Measurements from ENCODE around the gene TANGO6. TPM values are rescaled to one million over a fixed set of nuclear protein-coding genes. Genes with fewer than 3 reads are reported as not detected.
"Not testable (repeated sequence)": the region's sequence is repeated elsewhere in the genome, so short reads cannot be mapped to it uniquely, and the experiment has no call there.

TANGO6 gene
- total RNA-seq, 2 donors from 2014 or later, result 20.0 to 24.8 TPM

DNA sequence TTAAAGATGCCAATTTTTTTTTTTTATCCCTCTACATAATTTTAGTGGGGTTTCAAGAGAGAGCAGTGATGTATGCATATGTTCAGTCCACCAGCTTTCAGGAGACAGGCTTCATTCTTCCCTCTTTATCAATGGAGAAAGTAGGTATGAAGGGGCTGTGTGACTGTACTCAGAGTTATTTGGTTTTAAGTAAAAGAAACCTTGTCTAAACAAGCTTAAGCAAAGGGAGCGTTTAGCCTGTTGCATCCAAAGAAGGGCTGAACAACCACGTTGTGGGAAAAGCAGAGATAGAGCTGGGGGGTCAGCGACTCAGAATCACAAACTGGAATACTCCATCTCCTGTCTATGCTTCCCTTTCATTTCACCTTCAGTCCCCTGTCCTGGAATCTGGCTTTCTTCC lies 211.7 kb downstream of the TANGO6 start:
- peaks cover 14% of the 10 kb centered on the region for H3K4me1 Mint-ChIP-seq (ENCODE audit: low read depth)
- H3K9me3 Mint-ChIP-seq, result no peaks in the 10 kb centered on the region
- no peak overlapping the region for H3K27ac Mint-ChIP-seq
- no peaks in the 10 kb centered on the region for H3K36me3 Mint-ChIP-seq (ENCODE audit: insufficient read depth in 2 of 2)
- H3K4me3 Mint-ChIP-seq, result no peak overlapping the region
- ATAC-seq (replicated peaks in 1 of 2), result no peak
- DNase-seq, result no peak
- H3K27me3 Mint-ChIP-seq (ENCODE audit: low read depth), result no peaks in the 10 kb centered on the region

DNA sequence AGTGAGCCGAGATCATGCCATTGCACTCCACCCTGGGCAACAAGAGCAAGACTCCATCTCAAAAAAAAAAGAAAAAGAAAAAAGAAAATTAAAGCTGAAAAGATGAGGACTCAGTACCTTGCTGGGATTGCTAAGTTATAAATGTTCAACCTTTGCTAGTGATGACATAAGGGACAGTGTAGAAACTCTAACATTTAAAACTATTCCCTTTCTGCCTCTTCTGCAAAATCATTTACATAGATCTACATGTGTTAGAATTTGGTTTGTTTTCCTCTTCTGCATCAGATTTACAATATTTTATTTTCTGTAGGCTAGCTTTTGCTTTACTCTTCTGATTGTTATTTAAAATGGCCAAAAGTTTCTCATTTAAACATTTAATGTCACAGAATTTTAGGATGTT lies 212.6 kb downstream of the TANGO6 start:
- Mint-ChIP-seq H3K4me3 (no peak overlapping the region), H3K9me3 (no peaks in the 10 kb centered on the region), H3K27me3 (ENCODE audit: low read depth) (no peaks in the 10 kb centered on the region), H3K36me3 (ENCODE audit: insufficient read depth in 2 of 2) (no peaks in the 10 kb centered on the region), H3K4me1 (ENCODE audit: low read depth) (peaks cover 14% of the 10 kb centered on the region), H3K27ac (no peak overlapping the region)
- DNase-seq, result no peak
- ATAC-seq (replicated peaks in 1 of 2), result no peak

DNA sequence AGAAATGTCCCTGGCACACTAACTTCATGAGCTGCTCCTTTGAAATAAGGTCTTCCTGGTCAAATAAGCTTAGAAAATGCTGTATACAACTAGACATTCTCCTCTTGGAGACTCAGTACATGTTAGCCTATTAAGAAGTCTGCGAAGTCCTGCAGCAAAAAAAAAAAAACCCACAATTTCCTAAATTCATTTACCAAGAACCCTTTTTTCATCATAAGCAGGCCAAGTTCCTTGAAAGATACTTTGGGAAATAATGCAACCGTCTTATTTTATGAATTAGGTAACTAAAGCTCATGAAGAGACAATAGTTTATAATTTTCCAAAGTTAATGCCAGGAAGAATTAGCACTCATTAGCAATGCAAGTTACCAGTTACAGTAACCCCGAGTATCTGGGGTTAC lies 213.1 kb downstream of the TANGO6 start:
- H3K27ac Mint-ChIP-seq, result no peak overlapping the region
- no peaks in the 10 kb centered on the region for H3K36me3 Mint-ChIP-seq (ENCODE audit: insufficient read depth in 2 of 2)
- ATAC-seq (replicated peaks in 1 of 2) (no peak), DNase-seq (no peak)
- no peaks in the 10 kb centered on the region for H3K9me3 Mint-ChIP-seq
- H3K27me3 Mint-ChIP-seq (ENCODE audit: low read depth), result no peaks in the 10 kb centered on the region
- H3K4me1 Mint-ChIP-seq (ENCODE audit: low read depth), result peaks cover 14% of the 10 kb centered on the region
- H3K4me3 Mint-ChIP-seq, result no peak overlapping the region

DNA sequence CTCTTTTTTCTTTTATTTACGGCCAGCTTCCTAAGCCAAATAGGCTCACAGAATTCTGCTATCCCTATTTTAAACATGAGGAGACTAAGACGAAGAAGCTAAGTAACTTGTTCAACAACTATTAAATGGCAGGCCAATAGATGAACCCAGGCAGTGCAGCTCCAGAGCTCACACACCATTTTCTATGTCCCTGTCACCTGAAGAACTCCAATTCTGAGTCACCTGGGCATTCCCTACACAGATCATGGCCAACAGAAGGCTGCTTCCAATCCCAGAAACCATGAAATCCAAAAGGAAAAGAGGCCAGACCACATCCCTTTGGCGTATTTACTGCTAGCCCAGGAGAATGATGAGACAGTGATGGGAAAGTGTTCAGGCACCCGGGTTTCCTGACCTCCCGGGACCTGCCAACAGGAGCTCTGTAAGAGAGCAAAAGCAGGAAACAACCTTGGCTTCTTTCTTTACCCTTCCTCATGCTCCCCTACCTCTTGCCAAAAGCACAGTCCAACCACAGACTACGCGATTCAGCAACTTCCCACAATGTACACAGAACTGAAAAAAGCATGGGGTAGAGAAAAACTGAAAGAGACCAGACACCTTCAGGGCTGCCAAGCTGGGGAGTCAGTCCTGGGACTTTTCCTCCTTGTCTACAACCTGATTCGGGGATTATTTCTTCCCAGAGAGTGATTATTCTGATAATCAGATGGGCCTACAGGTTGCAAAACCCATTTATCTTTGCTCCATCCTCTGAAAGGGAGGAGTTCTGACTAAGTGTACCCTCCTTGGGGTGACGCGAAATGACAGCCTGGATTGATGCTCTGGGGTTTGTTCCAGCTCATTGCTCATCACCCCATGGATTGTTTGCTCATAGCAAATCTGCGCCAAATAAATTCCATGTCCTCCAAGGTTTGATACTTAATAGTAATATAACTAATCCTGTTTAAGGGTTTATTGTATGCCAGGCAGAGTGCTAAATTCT lies 214.4 kb downstream of the TANGO6 start:
- Mint-ChIP-seq H3K27ac (no peak overlapping the region), H3K4me1 (ENCODE audit: low read depth) (peaks cover 14% of the 10 kb centered on the region), H3K9me3 (no peaks in the 10 kb centered on the region), H3K36me3 (ENCODE audit: insufficient read depth in 2 of 2) (no peaks in the 10 kb centered on the region), H3K27me3 (ENCODE audit: low read depth) (no peaks in the 10 kb centered on the region), H3K4me3 (no peak overlapping the region)
- peak in 1 of 2 donors; percentile 2 for DNase-seq
- peak in 1 of 2 donors; percentile 27 for ATAC-seq (replicated peaks in 1 of 2)

DNA sequence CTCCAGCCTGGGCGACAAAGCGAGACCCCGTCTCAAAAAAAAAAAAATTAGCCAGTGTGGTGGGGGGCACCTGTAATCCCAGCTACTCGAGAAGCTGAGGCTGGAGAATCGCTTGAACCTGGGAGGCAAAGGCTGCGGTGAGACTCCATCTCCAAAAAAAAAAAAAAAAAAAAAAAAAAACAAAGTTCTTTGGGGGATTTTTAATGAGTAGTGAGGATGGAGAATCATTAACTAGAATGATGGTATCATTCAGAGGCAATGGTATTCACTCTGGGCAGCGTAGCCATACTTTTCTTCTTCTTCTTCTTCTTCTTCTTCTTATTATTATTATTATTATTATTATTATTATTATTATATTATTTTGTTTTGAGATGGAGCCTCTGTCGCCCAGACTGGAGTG lies 220.2 kb downstream of the TANGO6 start:
- not testable (repeated sequence) for H3K4me1 Mint-ChIP-seq (ENCODE audit: low read depth); H3K36me3 Mint-ChIP-seq (ENCODE audit: insufficient read depth in 2 of 2); H3K27ac Mint-ChIP-seq; H3K9me3 Mint-ChIP-seq; H3K27me3 Mint-ChIP-seq (ENCODE audit: low read depth); ATAC-seq (replicated peaks in 1 of 2); DNase-seq; H3K4me3 Mint-ChIP-seq

DNA sequence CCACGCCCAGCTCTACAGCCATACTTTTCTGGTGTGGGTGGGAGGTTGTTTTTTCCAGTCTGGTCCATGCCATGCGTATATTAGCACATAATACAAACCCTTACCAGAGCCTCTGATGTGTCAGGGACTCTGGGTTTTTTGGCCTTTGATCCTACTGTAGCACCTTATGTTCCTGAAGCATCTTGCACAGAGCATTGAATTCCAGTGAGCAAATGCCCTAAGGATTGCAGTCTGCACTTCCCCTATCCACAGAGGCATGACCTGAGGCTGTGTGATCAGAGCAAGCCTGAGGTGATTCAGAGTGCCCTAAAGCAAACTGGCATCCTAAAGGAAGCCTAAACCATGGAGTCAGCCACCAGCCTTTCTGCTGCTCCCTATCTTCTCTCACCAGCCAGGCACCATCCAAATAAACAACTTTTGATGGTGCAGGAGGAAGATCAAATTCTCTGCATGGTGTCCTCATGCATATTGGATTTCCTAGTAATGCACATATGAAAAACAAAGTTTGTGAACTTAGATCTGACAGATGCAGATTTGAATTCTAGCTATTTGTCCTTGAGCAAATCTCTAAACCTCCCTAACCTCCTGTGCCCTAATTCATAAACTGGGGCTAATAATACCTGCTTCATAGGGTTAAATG lies 220.9 kb downstream of the TANGO6 start:
- no peak overlapping the region for H3K4me3 Mint-ChIP-seq

DNA sequence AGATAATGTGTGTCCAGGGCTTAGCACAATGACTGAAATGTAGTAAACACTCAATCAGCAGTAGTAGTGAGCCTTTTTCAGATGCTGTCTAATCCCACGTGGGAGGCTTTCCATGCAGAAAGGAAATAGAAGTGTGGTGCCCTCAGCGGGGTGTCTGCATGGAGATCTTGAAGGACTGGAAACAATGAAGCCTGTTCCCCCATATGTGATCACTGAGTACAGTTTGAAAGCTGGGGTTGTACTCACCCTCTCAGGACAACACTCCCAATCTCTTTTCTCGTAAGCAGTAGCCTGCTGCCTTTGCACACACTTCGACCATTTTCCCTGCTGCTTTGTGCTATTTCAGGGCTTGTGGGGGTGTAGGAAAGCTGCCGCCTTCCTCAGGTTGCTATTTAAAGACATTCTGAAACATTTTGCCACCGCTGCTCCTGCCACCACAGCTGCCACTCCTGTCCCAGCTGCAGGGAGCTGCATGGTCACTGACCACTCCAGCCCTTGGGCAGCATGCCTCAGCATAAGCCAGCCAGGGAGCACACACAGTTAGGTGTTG lies 221.5 kb downstream of the TANGO6 start:
- Mint-ChIP-seq H3K4me3 (no peak overlapping the region), H3K36me3 (ENCODE audit: insufficient read depth in 2 of 2) (no peaks in the 10 kb centered on the region), H3K27me3 (ENCODE audit: low read depth) (no peaks in the 10 kb centered on the region), H3K9me3 (no peaks in the 10 kb centered on the region), H3K27ac (no peak overlapping the region), H3K4me1 (ENCODE audit: low read depth) (no peaks in the 10 kb centered on the region)
- no peak for ATAC-seq (replicated peaks in 1 of 2)
- DNase-seq, result no peak

More for the DNA sequence above, 220.9 kb downstream of the TANGO6 start:
- Mint-ChIP-seq H3K27me3 (ENCODE audit: low read depth) (no peaks in the 10 kb centered on the region), H3K4me1 (ENCODE audit: low read depth) (no peaks in the 10 kb centered on the region), H3K9me3 (no peaks in the 10 kb centered on the region), H3K36me3 (ENCODE audit: insufficient read depth in 2 of 2) (no peaks in the 10 kb centered on the region), H3K27ac (no peak overlapping the region)
- ATAC-seq (replicated peaks in 1 of 2) (no peak), DNase-seq (no peak)

DNA sequence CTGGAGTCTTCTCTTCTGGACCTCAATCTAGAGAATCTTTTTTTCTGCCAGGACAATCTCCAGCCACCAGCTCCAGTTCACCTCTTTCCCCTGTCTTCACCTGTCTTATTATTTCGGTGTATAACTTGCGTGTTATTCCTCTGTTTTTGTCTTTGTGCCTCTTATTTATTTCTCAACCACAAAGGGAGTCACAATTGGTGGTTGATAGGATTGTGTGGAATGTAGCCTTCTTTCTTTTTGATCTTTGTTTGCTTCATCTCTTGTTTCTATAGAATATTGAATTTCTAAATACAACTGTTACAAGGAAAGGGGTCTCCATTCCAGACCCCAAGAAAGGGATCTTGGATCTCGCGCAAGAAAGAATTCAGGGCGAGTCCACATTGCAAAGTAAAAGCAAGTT lies 226.2 kb downstream of the TANGO6 start:
- H3K4me1 Mint-ChIP-seq (ENCODE audit: low read depth), result no peaks in the 10 kb centered on the region
- H3K36me3 Mint-ChIP-seq (ENCODE audit: insufficient read depth in 2 of 2), result no peaks in the 10 kb centered on the region
- DNase-seq (no peak), ATAC-seq (replicated peaks in 1 of 2) (no peak)
- no peak overlapping the region for H3K4me3 Mint-ChIP-seq
- H3K27me3 Mint-ChIP-seq (ENCODE audit: low read depth), result no peaks in the 10 kb centered on the region
- H3K9me3 Mint-ChIP-seq, result no peaks in the 10 kb centered on the region
- peak overlapping the region; percentile 7 for H3K27ac Mint-ChIP-seq

DNA sequence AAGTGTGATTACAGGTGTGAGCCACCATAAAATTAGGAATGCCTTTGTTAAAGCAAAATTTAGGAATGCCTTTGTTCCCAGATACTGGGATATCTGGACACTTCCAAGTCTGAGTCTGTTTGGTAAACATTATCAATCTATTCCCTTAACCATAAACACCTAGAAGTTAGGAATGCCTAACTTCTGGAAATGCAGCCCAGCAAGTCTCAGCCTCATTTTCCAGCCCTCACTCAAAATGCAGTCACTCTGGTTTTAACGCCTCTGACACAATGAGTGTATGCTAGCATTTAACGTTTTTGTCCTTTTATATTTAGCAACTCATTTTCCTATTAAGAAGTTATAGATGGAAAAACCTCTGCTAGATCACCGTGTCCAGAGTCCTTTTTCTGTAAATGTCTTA lies 227.7 kb downstream of the TANGO6 start:
- DNase-seq (no peak), ATAC-seq (replicated peaks in 1 of 2) (no peak)
- Mint-ChIP-seq H3K36me3 (ENCODE audit: insufficient read depth in 2 of 2) (no peaks in the 10 kb centered on the region), H3K27ac (no peak overlapping the region), H3K4me1 (ENCODE audit: low read depth) (no peaks in the 10 kb centered on the region), H3K4me3 (no peak overlapping the region), H3K9me3 (no peaks in the 10 kb centered on the region), H3K27me3 (ENCODE audit: low read depth) (no peaks in the 10 kb centered on the region)

DNA sequence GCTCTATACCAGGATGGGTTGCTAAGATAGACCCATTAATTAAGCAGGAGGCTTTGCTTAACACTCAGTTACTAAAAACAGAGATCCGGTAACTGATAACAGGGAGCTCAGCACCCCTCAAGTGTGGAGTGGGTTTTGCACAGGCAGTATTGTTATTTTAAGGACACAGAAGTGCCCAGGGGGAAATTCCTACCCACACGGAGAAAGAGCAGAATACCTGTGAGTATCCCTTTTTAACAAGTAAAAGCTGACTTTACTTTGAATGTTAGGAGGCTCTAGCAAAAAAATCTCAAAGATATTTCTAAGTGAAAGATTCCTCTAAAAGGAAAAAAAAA lies 229.3 kb downstream of the TANGO6 start:
- no peak overlapping the region for H3K27ac Mint-ChIP-seq
- no peak for ATAC-seq (replicated peaks in 1 of 2)
- no peaks in the 10 kb centered on the region for H3K9me3 Mint-ChIP-seq
- no peaks in the 10 kb centered on the region for H3K36me3 Mint-ChIP-seq (ENCODE audit: insufficient read depth in 2 of 2)
- DNase-seq, result no peak
- no peaks in the 10 kb centered on the region for H3K4me1 Mint-ChIP-seq (ENCODE audit: low read depth)
- H3K4me3 Mint-ChIP-seq, result no peak overlapping the region
- H3K27me3 Mint-ChIP-seq (ENCODE audit: low read depth), result no peaks in the 10 kb centered on the region

DNA sequence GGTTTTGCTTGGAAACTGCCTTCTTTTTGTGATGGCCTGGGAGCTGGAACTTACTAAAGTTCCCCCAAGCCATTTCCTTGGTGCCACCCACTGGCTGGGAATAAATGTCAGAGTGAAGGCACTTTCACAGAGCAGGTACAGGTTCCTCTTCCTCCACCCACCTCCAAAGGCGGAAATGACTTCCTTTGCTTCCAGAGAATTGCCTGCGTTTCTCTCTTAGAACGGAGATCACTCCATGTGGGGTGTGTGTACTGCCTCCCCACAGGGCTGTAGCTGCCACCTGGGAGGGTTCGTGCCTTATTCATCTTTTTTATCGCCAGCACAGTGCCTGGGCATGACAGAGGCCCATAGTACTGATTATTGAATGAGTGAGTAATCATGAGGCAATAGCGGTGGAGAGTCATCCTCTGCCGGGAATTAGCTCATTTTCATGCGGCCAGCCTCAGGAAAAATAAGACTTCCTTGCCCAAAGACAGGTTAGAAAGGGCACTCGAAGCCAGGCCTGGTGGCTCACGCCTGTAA lies 229.9 kb downstream of the TANGO6 start:
- no peak overlapping the region for H3K4me3 Mint-ChIP-seq
- H3K27me3 Mint-ChIP-seq (ENCODE audit: low read depth), result no peaks in the 10 kb centered on the region
- ATAC-seq (replicated peaks in 1 of 2) (no peak), DNase-seq (no peak)
- H3K27ac Mint-ChIP-seq, result no peak overlapping the region
- no peaks in the 10 kb centered on the region for H3K36me3 Mint-ChIP-seq (ENCODE audit: insufficient read depth in 2 of 2)
- H3K9me3 Mint-ChIP-seq, result no peaks in the 10 kb centered on the region
- H3K4me1 Mint-ChIP-seq (ENCODE audit: low read depth), result no peaks in the 10 kb centered on the region

DNA sequence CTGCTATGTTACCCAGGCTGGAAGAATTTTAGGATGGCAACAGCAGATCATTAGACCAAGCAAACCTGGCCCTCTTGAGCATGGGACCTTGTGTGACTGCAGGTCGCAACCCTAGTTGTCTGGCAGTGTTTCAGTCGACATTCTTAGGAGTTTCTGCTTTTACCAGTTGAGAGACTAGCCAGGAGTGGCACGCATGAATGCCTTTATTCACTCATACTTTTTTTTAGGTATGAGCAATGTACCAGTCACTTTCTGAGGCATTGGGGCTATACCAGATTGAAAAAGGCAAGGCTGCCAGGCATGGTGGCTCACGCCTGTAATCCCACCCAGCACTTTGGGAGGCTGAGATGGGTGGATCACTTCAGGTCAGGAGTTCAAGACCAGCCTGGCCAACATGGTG lies 233.9 kb downstream of the TANGO6 start:
- H3K4me1 Mint-ChIP-seq (ENCODE audit: low read depth), result no peaks in the 10 kb centered on the region
- H3K4me3 Mint-ChIP-seq, result no peak overlapping the region
- ATAC-seq (replicated peaks in 1 of 2) (no peak), DNase-seq (no peak)
- H3K9me3 Mint-ChIP-seq, result no peaks in the 10 kb centered on the region
- H3K36me3 Mint-ChIP-seq (ENCODE audit: insufficient read depth in 2 of 2), result no peaks in the 10 kb centered on the region
- no peaks in the 10 kb centered on the region for H3K27me3 Mint-ChIP-seq (ENCODE audit: low read depth)
- no peak overlapping the region for H3K27ac Mint-ChIP-seq

DNA sequence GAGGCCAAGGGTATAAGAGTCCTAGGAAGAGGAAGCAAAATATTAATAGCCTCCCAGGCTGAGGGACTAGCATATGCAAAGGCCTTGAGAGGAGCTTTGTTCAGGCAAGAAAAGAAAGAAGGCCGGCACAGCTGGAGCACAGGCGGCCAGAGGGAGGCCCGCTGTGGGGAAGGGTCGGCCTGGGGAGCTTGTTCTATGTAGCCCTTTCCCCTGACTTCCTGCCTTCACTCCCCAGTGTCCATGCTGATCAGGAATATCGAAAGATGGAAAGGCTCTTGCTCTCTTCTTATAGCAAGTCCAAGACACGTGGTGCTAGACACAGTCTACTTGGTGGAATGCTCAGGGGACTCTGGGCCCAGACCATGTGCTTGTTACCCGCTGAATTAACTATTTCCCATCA lies 234.7 kb downstream of the TANGO6 start:
- Mint-ChIP-seq H3K4me1 (ENCODE audit: low read depth) (no peaks in the 10 kb centered on the region), H3K36me3 (ENCODE audit: insufficient read depth in 2 of 2) (no peaks in the 10 kb centered on the region), H3K27me3 (ENCODE audit: low read depth) (no peaks in the 10 kb centered on the region), H3K27ac (no peak overlapping the region), H3K4me3 (no peak overlapping the region), H3K9me3 (no peaks in the 10 kb centered on the region)
- DNase-seq (no peak), ATAC-seq (replicated peaks in 1 of 2) (no peak)

Data from activated T-cell treated with anti-CD3 and anti-CD28 coated beads, Interleukin-2, amount 50 U/mL, for 72 hours (primary cell).